H9 (cell line): Measurements from ENCODE around the gene HS3ST6. TPM values are rescaled to one million over a fixed set of nuclear protein-coding genes. Genes with fewer than 3 reads are reported as not detected.

Experiments used
- DNase-seq: peaks from one replicate; pipeline ENCODE4 v3.0.0-alpha.2; 2017
- H2AFZ ChIP-seq: one replicate; pipeline ENCODE4 v1.6.1; 2013; ENCODE audit warnings: mild to moderate bottlenecking, low read length, control low read depth, moderate library complexity
- H2AK5ac ChIP-seq: 2 replicates; pipeline ENCODE4 v1.6.1; 2013; ENCODE audit warnings: low read length, control low read depth, mixed read lengths; ENCODE audit not compliant: insufficient read length
- H2BK120ac ChIP-seq: one replicate; pipeline ENCODE4 v1.6.1; 2013; ENCODE audit warnings: low read depth, mild to moderate bottlenecking, low read length, control low read depth, inconsistent platforms; ENCODE audit not compliant: poor library complexity, severe bottlenecking
- H2BK12ac ChIP-seq: 2 replicates; pipeline ENCODE4 v1.6.1; 2013; ENCODE audit warnings: low read length, control low read depth, mixed read lengths, low read depth; ENCODE audit not compliant: insufficient read length
- H2BK15ac ChIP-seq: 2 replicates; pipeline ENCODE4 v1.6.1; 2013; ENCODE audit warnings: low read depth, low read length, control low read depth
- H2BK20ac ChIP-seq: one replicate; pipeline ENCODE4 v1.6.1; 2013; ENCODE audit warnings: low read depth, mild to moderate bottlenecking, low read length, control low read depth, inconsistent platforms; ENCODE audit not compliant: poor library complexity, severe bottlenecking
- H2BK5ac ChIP-seq: 2 replicates; pipeline ENCODE4 v1.6.1; 2013; ENCODE audit warnings: low read length, control low read depth, mixed read lengths; ENCODE audit not compliant: insufficient read length
- H3K14ac ChIP-seq: 2 replicates; pipeline ENCODE4 v1.6.1; 2013; ENCODE audit warnings: low read length, control low read depth; ENCODE audit not compliant: insufficient read depth
- H3K18ac ChIP-seq: 2 replicates; pipeline ENCODE4 v1.6.1; 2013; ENCODE audit warnings: low read depth, mild to moderate bottlenecking, mixed read lengths, low read length, control low read depth; ENCODE audit not compliant: insufficient read length
- H3K23ac ChIP-seq: 2 replicates; pipeline ENCODE4 v1.6.1; 2013; ENCODE audit warnings: low read length, control low read depth, mixed read lengths, low read depth; ENCODE audit not compliant: insufficient read length
- H3K23me2 ChIP-seq: 2 replicates; pipeline ENCODE4 v1.6.1; 2013; ENCODE audit warnings: low read depth, mild to moderate bottlenecking, mixed read lengths, low read length, control low read depth; ENCODE audit not compliant: insufficient read length, poor library complexity, severe bottlenecking
- H3K27ac ChIP-seq: 2 replicates; pipeline ENCODE4 v1.5.1; 2013; ENCODE audit warnings: low read length, control low read depth, mixed read lengths, low read depth; ENCODE audit not compliant: insufficient read length
- H3K27me3 ChIP-seq: 2 replicates; pipeline ENCODE4 v1.6.1; 2013; ENCODE audit warnings: low read length, control low read depth, inconsistent platforms; ENCODE audit not compliant: insufficient read depth
- H3K4ac ChIP-seq: 2 replicates; pipeline ENCODE4 v1.6.1; 2013; ENCODE audit warnings: low read depth, mild to moderate bottlenecking, control low read depth, inconsistent platforms, low read length, moderate library complexity
- H3K4me1 ChIP-seq: 2 replicates; pipeline ENCODE4 v1.6.1; 2013; ENCODE audit warnings: low read length, control low read depth, inconsistent platforms; ENCODE audit not compliant: insufficient read depth
- H3K4me2 ChIP-seq: 2 replicates; pipeline ENCODE4 v1.6.1; 2013; ENCODE audit warnings: low read length, control low read depth, mixed read lengths; ENCODE audit not compliant: insufficient read length, insufficient read depth
- H3K56ac ChIP-seq: 2 replicates; pipeline ENCODE4 v1.6.1; 2013; ENCODE audit warnings: low read depth, mild to moderate bottlenecking, mixed read lengths, low read length, control low read depth; ENCODE audit not compliant: insufficient read length
- H3K79me1 ChIP-seq: 2 replicates; pipeline ENCODE4 v1.6.1; 2013; ENCODE audit warnings: low read depth, mild to moderate bottlenecking, moderate library complexity, low read length, control low read depth, inconsistent platforms; ENCODE audit not compliant: insufficient read depth, poor library complexity, severe bottlenecking
- H3K79me2 ChIP-seq: 2 replicates; pipeline ENCODE4 v1.6.1; 2013; ENCODE audit warnings: low read length, control low read depth, inconsistent platforms; ENCODE audit not compliant: insufficient read depth
- H3K9ac ChIP-seq: 2 replicates; pipeline ENCODE4 v1.6.1; 2013; ENCODE audit warnings: low read length, control low read depth, mixed read lengths; ENCODE audit not compliant: insufficient read length; ENCODE audit errors: extremely low read depth
- H3K9me3 ChIP-seq: one replicate; pipeline ENCODE4 v1.6.1; 2013; ENCODE audit warnings: low read depth, low read length, inconsistent platforms; ENCODE audit not compliant: control insufficient read depth
- H3T11ph ChIP-seq: one replicate; pipeline ENCODE4 v1.6.1; 2013; ENCODE audit warnings: mild to moderate bottlenecking, low read length, control low read depth, inconsistent platforms
- H4K20me1 ChIP-seq: one replicate; pipeline ENCODE4 v1.6.1; 2013; ENCODE audit not compliant: control insufficient read depth, insufficient read length, insufficient read depth
- H4K5ac ChIP-seq: 2 replicates; pipeline ENCODE4 v1.6.1; 2013; ENCODE audit warnings: low read depth, mild to moderate bottlenecking, mixed read lengths, low read length, control low read depth; ENCODE audit not compliant: insufficient read length
- H4K8ac ChIP-seq: replicated peaks from 2 replicates; pipeline ENCODE4 v1.6.1; 2013; ENCODE audit warnings: low read length, control low read depth, mixed read lengths, low read depth; ENCODE audit not compliant: insufficient read length
- H4K91ac ChIP-seq: 2 replicates; pipeline ENCODE4 v1.6.1; 2013; ENCODE audit warnings: low read depth, mild to moderate bottlenecking, moderate library complexity, mixed read lengths, low read length, control low read depth; ENCODE audit not compliant: insufficient read length
- H3K27ac Mint-ChIP-seq, 3 experiments: 2 replicates in 2 of 3; 3 replicates in 1 of 3; pipeline ENCODE4 v1.8.0; 2020 to 2021; ENCODE audit warnings: mixed read lengths in 3 of 3, mild to moderate bottlenecking in 1 of 3, moderate library complexity in 1 of 3
- H3K27me3 Mint-ChIP-seq: 2 replicates; pipeline ENCODE4 v1.8.0; 2021; ENCODE audit warnings: low read depth, mild to moderate bottlenecking, moderate library complexity, mixed read lengths
- H3K36me3 Mint-ChIP-seq, 3 experiments: 2 replicates in 2 of 3; 3 replicates in 1 of 3; pipeline ENCODE4 v1.8.0; 2020 to 2021; ENCODE audit warnings: low read depth in 3 of 3, mixed read lengths in 3 of 3; ENCODE audit not compliant: insufficient read depth in 1 of 3
- H3K4me1 Mint-ChIP-seq, 2 experiments: 2 replicates each; pipeline ENCODE4 v1.8.0; 2020; ENCODE audit warnings: mixed read lengths in 2 of 2
- H3K4me3 Mint-ChIP-seq, 2 experiments: 2 replicates in 1 of 2; 3 replicates in 1 of 2; pipeline ENCODE4 v1.8.0; 2020 to 2021; ENCODE audit warnings: mild to moderate bottlenecking in 2 of 2, mixed read lengths in 2 of 2, moderate library complexity in 1 of 2
- H3K9me3 Mint-ChIP-seq, 2 experiments: 2 replicates in 1 of 2; 3 replicates in 1 of 2; pipeline ENCODE4 v1.8.0; 2020; ENCODE audit warnings: mild to moderate bottlenecking in 2 of 2, mixed read lengths in 2 of 2, moderate library complexity in 1 of 2
- CTCF ChIP-seq: fragments of 200-600 bp; sonication (generic); conservative IDR thresholded peaks from 3 replicates; pipeline ENCODE4 v1.8.0; 2021; ENCODE audit warnings: antibody characterized with exemption, mild to moderate bottlenecking
- WGBS: extraction: QIAGEN DNeasy Blood & Tissue Kit; methylation state at CpG from one replicate; pipeline ENCODE4 v1.1.7; 2013; ENCODE audit warnings: missing lambda C conversion rate, low lambda C conversion rate, mixed read lengths; ENCODE audit not compliant: insufficient read length; ENCODE audit errors: extremely low coverage; 5-methylcytosine and 5-hydroxymethylcytosine counted together
- total RNA-seq: library from RNA; stranded (reverse); gene quantifications from 2 replicates; pipeline ENCODE4 v1.2.1, GENCODE V29; 2021

HS3ST6 gene
- total RNA-seq, 1 experiment from 2014 or later, result not detected

GRCh38 chr16:1945559-1946391 is 27.6 kb upstream of the HS3ST6 start:
- Mint-ChIP-seq H3K9me3 (no peaks in the 10 kb centered on the region), H3K36me3 (no peaks in the 10 kb centered on the region; a peak in 2 of 7 replicates), H3K27ac (peak overlapping the region in 1 of 3 experiments; percentile 27; a peak in 1 of 7 replicates), H3K27me3 (peaks cover 1% of the 10 kb centered on the region; the same call in 1 of the 2 replicates), H3K4me3 (no peak overlapping the region; a peak in 1 of 5 replicates), H3K4me1 (peaks cover 15 to 23% of the 10 kb centered on the region in 2 experiments)
- Histone ChIP-seq H3K4me1 (peaks cover 4% of the 10 kb centered on the region; the same call in 1 of the 2 replicates), H2BK12ac (no peak overlapping the region), H3K23ac (no peak overlapping the region), H3K56ac (no peak overlapping the region), H4K8ac (no peak overlapping the region), H2AFZ (no peak overlapping the region), H3K4me2 (no peak overlapping the region), H3K27me3 (no peaks in the 10 kb centered on the region), H4K20me1 (no peaks in the 10 kb centered on the region), H3K27ac (no peak overlapping the region), H3K4ac (no peak overlapping the region), H2BK15ac (0 out of 2 replicates have a peak overlapping the region, but pooled peaks have one; percentile 43), H3K79me2 (no peaks in the 10 kb centered on the region), H3K79me1 (no peaks in the 10 kb centered on the region), H4K91ac (no peak overlapping the region), H2BK5ac (no peak overlapping the region), H3T11ph (no peak overlapping the region), H3K9ac (no peak overlapping the region), H2AK5ac (no peak overlapping the region), H3K23me2 (peaks cover 7% of the 10 kb centered on the region), H4K5ac (no peak overlapping the region), H2BK20ac (no peak overlapping the region), H3K14ac (no peak overlapping the region), H3K9me3 (no peaks in the 10 kb centered on the region), H3K18ac (no peak overlapping the region), H2BK120ac (no peak overlapping the region)
- no CpG with 5 or more reads among the region's 19 CpGs for WGBS
- no peak for TF ChIP-seq CTCF
- DNase-seq, result peak; percentile 22
